ENCODE data around the gene TMCO1. TPM values are rescaled to one million over a fixed set of nuclear protein-coding genes. Genes with fewer than 3 reads are reported as not detected.

TMCO1 gene, protein sequence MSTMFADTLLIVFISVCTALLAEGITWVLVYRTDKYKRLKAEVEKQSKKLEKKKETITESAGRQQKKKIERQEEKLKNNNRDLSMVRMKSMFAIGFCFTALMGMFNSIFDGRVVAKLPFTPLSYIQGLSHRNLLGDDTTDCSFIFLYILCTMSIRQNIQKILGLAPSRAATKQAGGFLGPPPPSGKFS
- total RNA-seq (2014; rRNA removed; shearing (Covaris generic)): 116 and 126 TPM in 2 replicates
- polyA plus RNA-seq (2016; fragmentation: Nextera tagmentation; extraction: Ambion mirVana): 203 and 207 TPM in 2 replicates

GRCh38 chr1:165768513-165769394 lies at the start of gene TMCO1:
Gene TMCO1 (minus strand): TSS chr1:165768868. CDS start chr1:165768751, 117 bp downstream.
- peak within 1 kb of the TSS; percentile 93 for H3K27ac ChIP-seq
- 2 to 3% methylated on average over 56 of the region's 56 CpGs for WGBS, 2 experiments (ENCODE audit: low coverage in 1 of 2, low lambda C conversion rate in 2 of 2, missing lambda C conversion rate in 2 of 2)
- H3K9ac ChIP-seq: peak within 1 kb of the TSS; percentile 94
- DNase-seq: peak; percentile 100
- H3K9me2 ChIP-seq (ENCODE audit: insufficient read depth): no peaks in the 10 kb centered on the region
- TF ChIP-seq EZH2phosphoT487 (IDR thresholded peaks at IDR 0.05; ENCODE audit: insufficient read depth, low read depth) (no peak), EZH2 (IDR thresholded peaks at IDR 0.05; ENCODE audit: insufficient read depth, poor library complexity, severe bottlenecking) (no peak)
- peak within 1 kb of the TSS; percentile 91 for H2AFZ ChIP-seq
- peaks cover 49% of the 10 kb centered on the region for H3K4me1 ChIP-seq (ENCODE audit: insufficient read depth)
- H3K27me3 ChIP-seq (replicated peaks; ENCODE audit: insufficient read depth): no peaks in the 10 kb centered on the region
- peaks cover 35% of the 10 kb centered on the region for H3F3A ChIP-seq (ENCODE audit: insufficient read depth)
- no peaks in the 10 kb centered on the region for H4K20me1 ChIP-seq (ENCODE audit: insufficient read depth)
- in situ Hi-C loops (cut with MboI): loop anchor here (10.0 kb wide), 1 partner anchor 126 kb away; no protein-coding TSS in a partner anchor
- peaks cover 70% of the 10 kb centered on the region for H3K79me2 ChIP-seq (ENCODE audit: insufficient read depth)
- no peaks in the 10 kb centered on the region for H3K9me3 ChIP-seq (ENCODE audit: low read depth)
- H3K36me3 ChIP-seq (ENCODE audit: low read depth): peaks cover 17% of the 10 kb centered on the region; the same call in 1 of the 2 replicates
- peak within 1 kb of the TSS; percentile 94 for H3K4me3 ChIP-seq
- peak within 1 kb of the TSS; percentile 95 for H3K4me2 ChIP-seq (ENCODE audit: unreplicated experiment)

- WGBS, 2 experiments (ENCODE audit: low coverage in 1 of 2, low lambda C conversion rate in 2 of 2, missing lambda C conversion rate in 2 of 2): 86 to 87% methylated on average over 13 of the region's 13 CpGs
- TF ChIP-seq EZH2phosphoT487 (IDR thresholded peaks at IDR 0.05; ENCODE audit: insufficient read depth, low read depth) (no peak), EZH2 (IDR thresholded peaks at IDR 0.05; ENCODE audit: insufficient read depth, poor library complexity, severe bottlenecking) (no peak)
- Histone ChIP-seq H3K27ac (no peak overlapping the region), H3K4me3 (no peak overlapping the region), H3F3A (ENCODE audit: insufficient read depth) (no peaks in the 10 kb centered on the region), H3K27me3 (replicated peaks; ENCODE audit: insufficient read depth) (no peaks in the 10 kb centered on the region), H3K79me2 (ENCODE audit: insufficient read depth) (no peaks in the 10 kb centered on the region), H3K9me2 (ENCODE audit: insufficient read depth) (no peaks in the 10 kb centered on the region), H2AFZ (no peak overlapping the region), H3K4me2 (ENCODE audit: unreplicated experiment) (no peak overlapping the region), H3K4me1 (ENCODE audit: insufficient read depth) (no peaks in the 10 kb centered on the region), H3K9ac (no peak overlapping the region), H4K20me1 (ENCODE audit: insufficient read depth) (no peaks in the 10 kb centered on the region), H3K36me3 (ENCODE audit: low read depth) (no peaks in the 10 kb centered on the region), H3K9me3 (ENCODE audit: low read depth) (no peaks in the 10 kb centered on the region)
- in situ Hi-C loops (cut with MboI): no loop called here
- DNase-seq: no peak
Measured at GRCh38 chr1:165816826-165817497, 48.3 kb upstream of the TMCO1 start.

GRCh38 chr1:165816157-165816556 lies 47.5 kb upstream of the TMCO1 start:
- WGBS, 2 experiments (ENCODE audit: low coverage in 1 of 2, low lambda C conversion rate in 2 of 2, missing lambda C conversion rate in 2 of 2): 61 to 65% methylated on average over 3 of the region's 3 CpGs
- Histone ChIP-seq H3K9ac (no peak overlapping the region), H3F3A (ENCODE audit: insufficient read depth) (no peaks in the 10 kb centered on the region), H3K27me3 (replicated peaks; ENCODE audit: insufficient read depth) (no peaks in the 10 kb centered on the region), H3K79me2 (ENCODE audit: insufficient read depth) (no peaks in the 10 kb centered on the region), H3K4me3 (no peak overlapping the region), H3K4me2 (ENCODE audit: unreplicated experiment) (no peak overlapping the region), H3K27ac (no peak overlapping the region), H2AFZ (no peak overlapping the region), H3K9me2 (ENCODE audit: insufficient read depth) (no peaks in the 10 kb centered on the region), H3K4me1 (ENCODE audit: insufficient read depth) (no peaks in the 10 kb centered on the region), H3K36me3 (ENCODE audit: low read depth) (no peaks in the 10 kb centered on the region), H3K9me3 (ENCODE audit: low read depth) (no peaks in the 10 kb centered on the region), H4K20me1 (ENCODE audit: insufficient read depth) (no peaks in the 10 kb centered on the region)
- TF ChIP-seq EZH2phosphoT487 (IDR thresholded peaks at IDR 0.05; ENCODE audit: insufficient read depth, low read depth) (no peak), EZH2 (IDR thresholded peaks at IDR 0.05; ENCODE audit: insufficient read depth, poor library complexity, severe bottlenecking) (no peak)
- DNase-seq: no peak
- in situ Hi-C loops (cut with MboI): no loop called here

DNA sequence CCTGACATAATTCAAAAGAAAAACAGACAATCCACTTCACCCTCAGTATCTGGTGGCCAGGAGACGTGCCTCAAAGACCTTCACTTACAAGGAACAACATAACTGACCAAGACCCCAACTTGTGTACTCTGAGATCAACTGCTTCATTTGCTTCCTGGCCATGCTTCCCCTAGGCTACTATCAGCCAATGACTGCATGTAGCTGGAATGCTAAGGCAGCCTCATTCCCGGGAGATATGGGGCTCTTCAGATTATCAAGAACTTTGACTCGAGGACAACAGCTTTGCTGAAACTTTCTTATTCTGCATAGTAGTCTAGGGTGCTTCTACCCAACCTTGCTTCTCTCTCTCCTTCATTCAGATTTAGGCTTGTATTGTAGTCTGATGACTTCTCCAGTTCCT lies 47.1 kb upstream of the TMCO1 start:
- H3K9ac ChIP-seq: no peak overlapping the region
- H3F3A ChIP-seq (ENCODE audit: insufficient read depth): no peaks in the 10 kb centered on the region
- no peak overlapping the region for H3K4me2 ChIP-seq (ENCODE audit: unreplicated experiment)
- no peaks in the 10 kb centered on the region for H3K9me2 ChIP-seq (ENCODE audit: insufficient read depth)
- no peak overlapping the region for H3K4me3 ChIP-seq
- WGBS, 2 experiments (ENCODE audit: low coverage in 1 of 2, low lambda C conversion rate in 2 of 2, missing lambda C conversion rate in 2 of 2): 36 to 44% methylated on average over 3 of the region's 3 CpGs
- no peaks in the 10 kb centered on the region for H3K9me3 ChIP-seq (ENCODE audit: low read depth)
- TF ChIP-seq EZH2 (IDR thresholded peaks at IDR 0.05; ENCODE audit: insufficient read depth, poor library complexity, severe bottlenecking): no peak
- TF ChIP-seq EZH2phosphoT487 (IDR thresholded peaks at IDR 0.05; ENCODE audit: insufficient read depth, low read depth): no peak
- DNase-seq: peak; percentile 32
- no peak overlapping the region for H2AFZ ChIP-seq
- in situ Hi-C loops (cut with MboI): no loop called here
- H3K4me1 ChIP-seq (ENCODE audit: insufficient read depth): no peaks in the 10 kb centered on the region
- H3K27ac ChIP-seq: no peak overlapping the region
- no peaks in the 10 kb centered on the region for H4K20me1 ChIP-seq (ENCODE audit: insufficient read depth)
- H3K79me2 ChIP-seq (ENCODE audit: insufficient read depth): no peaks in the 10 kb centered on the region
- no peaks in the 10 kb centered on the region for H3K27me3 ChIP-seq (replicated peaks; ENCODE audit: insufficient read depth)
- no peaks in the 10 kb centered on the region for H3K36me3 ChIP-seq (ENCODE audit: low read depth)

Measured in GM23248 (cell line).